WTC11 (cell line): ENCODE results near the gene UMOD. TPM values are rescaled to one million over a fixed set of nuclear protein-coding genes. Genes with fewer than 3 reads are reported as not detected.

Experiments used
- ATAC-seq: fragments of 200-7000 bp; cut with Tn5 transposase; 2 replicates; pipeline ENCODE4 v1.10.0; 2021; ENCODE audit warnings: mild to moderate bottlenecking, moderate library complexity
- CTCF ChIA-PET: fragments of 300-600 bp; sonication (Branson Sonifier 250); formaldehyde crosslinking; loops from one replicate; lab custom pipeline; 2021; ENCODE audit warnings: antibody characterized with exemption; lab: Charles Lee
- POLR2A ChIA-PET: fragments of 350-600 bp; sonication (Branson Sonifier 250); formaldehyde crosslinking; loops from one replicate; lab custom pipeline; 2021; ENCODE audit warnings: antibody characterized with exemption; lab: Charles Lee
- DNase-seq: peaks from one replicate; pipeline ENCODE4 v3.0.0; 2021; ENCODE audit warnings: low spot score
- H3K27ac Mint-ChIP-seq: 2 replicates; pipeline ENCODE4 v1.8.0; 2021; ENCODE audit warnings: mixed read lengths
- H3K27me3 Mint-ChIP-seq: 2 replicates; pipeline ENCODE4 v1.8.0; 2021; ENCODE audit warnings: low read depth, mild to moderate bottlenecking, moderate library complexity, mixed read lengths
- H3K36me3 Mint-ChIP-seq: 2 replicates; pipeline ENCODE4 v1.8.0; 2021; ENCODE audit warnings: mixed read lengths
- H3K4me1 Mint-ChIP-seq: 2 replicates; pipeline ENCODE4 v1.8.0; 2022; ENCODE audit warnings: mixed read lengths
- H3K4me3 Mint-ChIP-seq: 2 replicates; pipeline ENCODE4 v1.8.0; 2021; ENCODE audit warnings: mild to moderate bottlenecking, moderate library complexity, mixed read lengths
- H3K9me3 Mint-ChIP-seq: 2 replicates; pipeline ENCODE4 v1.8.0; 2021; ENCODE audit warnings: mixed read lengths
- CREM ChIP-seq: sonication (generic); formaldehyde crosslinking; IDR thresholded peaks from 2 replicates; pipeline ENCODE4 v1.8.1; 2022; ENCODE audit warnings: mild to moderate bottlenecking, missing genetic modification reagents, moderate library complexity
- ELF4 ChIP-seq: sonication (generic); formaldehyde crosslinking; IDR thresholded peaks from 2 replicates; pipeline ENCODE4 v1.8.1; 2022; ENCODE audit warnings: low read depth, mild to moderate bottlenecking, moderate library complexity, missing genetic modification reagents
- ETV6 ChIP-seq: sonication (generic); formaldehyde crosslinking; IDR thresholded peaks from 2 replicates; pipeline ENCODE4 v1.8.1; 2022; ENCODE audit warnings: mild to moderate bottlenecking, missing genetic modification reagents
- GABPB1 ChIP-seq: sonication (generic); formaldehyde crosslinking; IDR thresholded peaks from 2 replicates; pipeline ENCODE4 v1.8.1; 2023; ENCODE audit warnings: mild to moderate bottlenecking, missing genetic modification reagents
- GRHL2 ChIP-seq: fragments of 250-450 bp; sonication (Bioruptor Pico); IDR thresholded peaks from 2 replicates; pipeline ENCODE4 v1.8.0; 2022; ENCODE audit warnings: mild to moderate bottlenecking, moderate library complexity; ENCODE audit not compliant: insufficient replicate concordance, severe bottlenecking
- IRF2 ChIP-seq: sonication (generic); formaldehyde crosslinking; IDR thresholded peaks from 2 replicates; pipeline ENCODE4 v1.8.0; 2022; ENCODE audit warnings: low read depth, missing genetic modification reagents, borderline replicate concordance
- NFYB ChIP-seq: sonication (generic); formaldehyde crosslinking; conservative IDR thresholded peaks from 2 replicates; pipeline ENCODE4 v1.8.0; 2022; ENCODE audit warnings: low read depth, missing genetic modification reagents
- NR3C1 ChIP-seq: sonication (generic); formaldehyde crosslinking; conservative IDR thresholded peaks from 2 replicates; pipeline ENCODE4 v1.8.1; 2023; ENCODE audit warnings: low read depth, mild to moderate bottlenecking, missing genetic modification reagents
- RELA ChIP-seq: sonication (generic); formaldehyde crosslinking; IDR thresholded peaks from 2 replicates; pipeline ENCODE4 v1.8.1; 2022; ENCODE audit warnings: missing genetic modification reagents, mild to moderate bottlenecking, borderline replicate concordance
- SMAD4 ChIP-seq: sonication (generic); formaldehyde crosslinking; IDR thresholded peaks from 2 replicates; pipeline ENCODE4 v1.8.0; 2022; ENCODE audit warnings: mild to moderate bottlenecking, missing genetic modification reagents
- SOX15 ChIP-seq: fragments of 250-450 bp; sonication (Bioruptor Pico); IDR thresholded peaks from 2 replicates; pipeline ENCODE4 v1.9.0; 2021; ENCODE audit warnings: mild to moderate bottlenecking
- TEAD1 ChIP-seq: sonication (generic); formaldehyde crosslinking; IDR thresholded peaks from 2 replicates; pipeline ENCODE4 v1.8.0; 2022; ENCODE audit warnings: mild to moderate bottlenecking, missing genetic modification reagents
- TEAD4 ChIP-seq: sonication (generic); formaldehyde crosslinking; IDR thresholded peaks from 2 replicates; pipeline ENCODE4 v1.8.0; 2022; ENCODE audit warnings: mild to moderate bottlenecking, missing genetic modification reagents
- ZBTB21 ChIP-seq: sonication (generic); formaldehyde crosslinking; IDR thresholded peaks from 2 replicates; pipeline ENCODE4 v1.8.1; 2023; ENCODE audit warnings: mild to moderate bottlenecking, missing genetic modification reagents, borderline replicate concordance
- ZNF121 ChIP-seq: sonication (generic); formaldehyde crosslinking; IDR thresholded peaks from 2 replicates; pipeline ENCODE4 v1.8.0; 2023; ENCODE audit warnings: missing genetic modification reagents
- ZNF263 ChIP-seq: sonication (generic); formaldehyde crosslinking; IDR thresholded peaks from 2 replicates; pipeline ENCODE4 v1.8.1; 2022; ENCODE audit warnings: low read depth, mild to moderate bottlenecking, moderate library complexity, missing genetic modification reagents
- ZNF416 ChIP-seq: fragments of 250-450 bp; sonication (Bioruptor Pico); IDR thresholded peaks from 2 replicates; pipeline ENCODE4 v1.9.0; 2021; ENCODE audit warnings: mild to moderate bottlenecking, inconsistent platforms
- total RNA-seq: library from RNA; stranded (reverse); gene quantifications from 3 replicates; pipeline ENCODE4 v1.2.3, GENCODE V29; 2021
- TF ChIP-seq, protein P1 (sequence below): sonication (generic); formaldehyde crosslinking; IDR thresholded peaks from 2 replicates; pipeline ENCODE4 v1.8.0; 2023; ENCODE audit warnings: missing genetic modification reagents, mild to moderate bottlenecking, borderline replicate concordance
- TF ChIP-seq, protein P2 (sequence below): sonication (generic); formaldehyde crosslinking; IDR thresholded peaks from 2 replicates; pipeline ENCODE4 v1.8.1; 2023; ENCODE audit warnings: mild to moderate bottlenecking, moderate library complexity, missing genetic modification reagents
- TF ChIP-seq, protein P3 (sequence below): fragments of 250-450 bp; sonication (Bioruptor Pico); IDR thresholded peaks from 2 replicates; pipeline ENCODE4 v1.9.0; 2021; ENCODE audit warnings: mild to moderate bottlenecking
- TF ChIP-seq, protein P4 (sequence below): sonication (generic); formaldehyde crosslinking; IDR thresholded peaks from 2 replicates; pipeline ENCODE4 v1.8.1; 2023; ENCODE audit warnings: mild to moderate bottlenecking, missing genetic modification reagents, moderate library complexity
- TF ChIP-seq, protein P5 (sequence below): sonication (generic); formaldehyde crosslinking; IDR thresholded peaks from 2 replicates; pipeline ENCODE4 v1.8.1; 2022; ENCODE audit warnings: mild to moderate bottlenecking, moderate library complexity, missing genetic modification reagents
- TF ChIP-seq, protein P6 (sequence below): fragments of 250-450 bp; sonication (Bioruptor Pico); IDR thresholded peaks from 2 replicates; pipeline ENCODE4 v2.1.2; 2022; ENCODE audit warnings: mild to moderate bottlenecking, moderate library complexity

The UMOD gene
- total RNA-seq, 1 experiment from 2014 or later: not detected

DNA sequence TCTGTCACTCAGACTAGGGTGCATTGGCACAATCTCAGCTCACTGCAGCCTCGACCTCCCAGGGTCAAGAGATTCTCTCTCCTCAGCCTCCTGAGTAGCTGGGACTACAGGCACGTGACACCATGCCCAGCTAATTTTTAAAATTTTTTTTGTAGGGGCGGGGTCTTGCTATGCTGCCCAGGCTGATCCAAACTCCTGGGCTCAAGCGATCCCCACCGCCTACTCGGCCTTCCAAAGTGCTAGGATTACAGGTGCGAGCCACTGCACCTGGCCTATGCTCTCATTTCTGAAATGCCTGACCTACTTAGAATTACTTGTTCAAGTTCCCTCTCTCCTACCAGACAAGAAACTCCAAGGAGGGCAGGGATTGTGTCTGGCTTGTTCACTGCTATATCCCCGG lies 20.1 kb downstream of the UMOD start:
- Mint-ChIP-seq H3K4me3 (no peak overlapping the region), H3K36me3 (no peaks in the 10 kb centered on the region), H3K27me3 (no peaks in the 10 kb centered on the region), H3K9me3 (no peaks in the 10 kb centered on the region), H3K4me1 (peaks cover 8% of the 10 kb centered on the region; the same call in 1 of the 2 replicates), H3K27ac (no peak overlapping the region)
- DNase-seq (no peak), ATAC-seq (no peak)
- TF ChIP-seq TEAD1 (CRISPR knock-in tag) (no peak), NR3C1 (CRISPR knock-in tag) (no peak), ZNF121 (no peak), SOX15 (CRISPR knock-in tag) (no peak), ZNF263 (CRISPR knock-in tag) (no peak)
- TF ChIP-seq, protein P1, sequence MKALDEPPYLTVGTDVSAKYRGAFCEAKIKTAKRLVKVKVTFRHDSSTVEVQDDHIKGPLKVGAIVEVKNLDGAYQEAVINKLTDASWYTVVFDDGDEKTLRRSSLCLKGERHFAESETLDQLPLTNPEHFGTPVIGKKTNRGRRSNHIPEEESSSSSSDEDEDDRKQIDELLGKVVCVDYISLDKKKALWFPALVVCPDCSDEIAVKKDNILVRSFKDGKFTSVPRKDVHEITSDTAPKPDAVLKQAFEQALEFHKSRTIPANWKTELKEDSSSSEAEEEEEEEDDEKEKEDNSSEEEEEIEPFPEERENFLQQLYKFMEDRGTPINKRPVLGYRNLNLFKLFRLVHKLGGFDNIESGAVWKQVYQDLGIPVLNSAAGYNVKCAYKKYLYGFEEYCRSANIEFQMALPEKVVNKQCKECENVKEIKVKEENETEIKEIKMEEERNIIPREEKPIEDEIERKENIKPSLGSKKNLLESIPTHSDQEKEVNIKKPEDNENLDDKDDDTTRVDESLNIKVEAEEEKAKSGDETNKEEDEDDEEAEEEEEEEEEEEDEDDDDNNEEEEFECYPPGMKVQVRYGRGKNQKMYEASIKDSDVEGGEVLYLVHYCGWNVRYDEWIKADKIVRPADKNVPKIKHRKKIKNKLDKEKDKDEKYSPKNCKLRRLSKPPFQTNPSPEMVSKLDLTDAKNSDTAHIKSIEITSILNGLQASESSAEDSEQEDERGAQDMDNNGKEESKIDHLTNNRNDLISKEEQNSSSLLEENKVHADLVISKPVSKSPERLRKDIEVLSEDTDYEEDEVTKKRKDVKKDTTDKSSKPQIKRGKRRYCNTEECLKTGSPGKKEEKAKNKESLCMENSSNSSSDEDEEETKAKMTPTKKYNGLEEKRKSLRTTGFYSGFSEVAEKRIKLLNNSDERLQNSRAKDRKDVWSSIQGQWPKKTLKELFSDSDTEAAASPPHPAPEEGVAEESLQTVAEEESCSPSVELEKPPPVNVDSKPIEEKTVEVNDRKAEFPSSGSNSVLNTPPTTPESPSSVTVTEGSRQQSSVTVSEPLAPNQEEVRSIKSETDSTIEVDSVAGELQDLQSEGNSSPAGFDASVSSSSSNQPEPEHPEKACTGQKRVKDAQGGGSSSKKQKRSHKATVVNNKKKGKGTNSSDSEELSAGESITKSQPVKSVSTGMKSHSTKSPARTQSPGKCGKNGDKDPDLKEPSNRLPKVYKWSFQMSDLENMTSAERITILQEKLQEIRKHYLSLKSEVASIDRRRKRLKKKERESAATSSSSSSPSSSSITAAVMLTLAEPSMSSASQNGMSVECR (CRISPR knock-in tag): no peak
- POLR2A ChIA-PET: no interaction called here
- CTCF ChIA-PET: interaction anchor here (1.8 kb wide), 1 partner anchor 425 kb away, joined by 5 read pairs; no protein-coding TSS in a partner anchor

DNA sequence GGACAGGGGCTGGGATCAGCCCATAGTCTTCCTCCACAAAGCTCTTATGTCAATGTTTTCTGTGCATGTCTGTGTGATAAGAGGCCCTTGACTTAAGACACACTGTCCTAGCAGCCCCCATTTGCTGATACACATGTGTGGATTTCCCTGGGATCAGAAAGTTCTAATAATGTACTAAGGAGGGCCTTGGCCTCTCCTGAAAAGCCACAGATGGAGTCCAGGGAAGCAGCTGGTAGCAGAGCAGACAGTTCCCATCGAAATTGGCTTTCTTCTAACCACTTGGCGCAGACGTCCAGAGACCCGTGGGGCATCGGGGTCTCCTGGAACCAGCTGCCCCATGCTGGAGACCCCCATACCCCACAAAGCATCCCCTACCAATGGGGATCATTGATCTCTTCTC lies 20.9 kb downstream of the UMOD start:
- ChIA-PET CTCF (interaction anchor here (0.5 to 1.8 kb wide), 4 partner anchors 18 to 424 kb away, joined by 3 to 5 read pairs (median 4); no protein-coding TSS in a partner anchor), POLR2A (no interaction called here)
- Mint-ChIP-seq H3K4me3 (no peak overlapping the region), H3K27me3 (no peaks in the 10 kb centered on the region), H3K27ac (no peak overlapping the region), H3K4me1 (0 out of 2 replicates have a peak, but pooled peaks cover 3% of the 10 kb centered on the region), H3K9me3 (no peaks in the 10 kb centered on the region), H3K36me3 (no peaks in the 10 kb centered on the region)
- no peak for DNase-seq
- TF ChIP-seq NFYB (CRISPR knock-in tag) (no peak), SMAD4 (no peak), TEAD1 (CRISPR knock-in tag) (no peak), CREM (CRISPR knock-in tag) (no peak), GABPB1 (no peak), ELF4 (CRISPR knock-in tag) (no peak), ZNF416 (CRISPR knock-in tag) (no peak), TEAD4 (CRISPR knock-in tag) (no peak), ETV6 (CRISPR knock-in tag) (no peak), ZNF263 (CRISPR knock-in tag) (no peak), IRF2 (CRISPR knock-in tag) (no peak), GRHL2 (CRISPR knock-in tag) (no peak), RELA (CRISPR knock-in tag) (no peak), ZBTB21 (CRISPR knock-in tag) (no peak)
- TF ChIP-seq, protein P2, sequence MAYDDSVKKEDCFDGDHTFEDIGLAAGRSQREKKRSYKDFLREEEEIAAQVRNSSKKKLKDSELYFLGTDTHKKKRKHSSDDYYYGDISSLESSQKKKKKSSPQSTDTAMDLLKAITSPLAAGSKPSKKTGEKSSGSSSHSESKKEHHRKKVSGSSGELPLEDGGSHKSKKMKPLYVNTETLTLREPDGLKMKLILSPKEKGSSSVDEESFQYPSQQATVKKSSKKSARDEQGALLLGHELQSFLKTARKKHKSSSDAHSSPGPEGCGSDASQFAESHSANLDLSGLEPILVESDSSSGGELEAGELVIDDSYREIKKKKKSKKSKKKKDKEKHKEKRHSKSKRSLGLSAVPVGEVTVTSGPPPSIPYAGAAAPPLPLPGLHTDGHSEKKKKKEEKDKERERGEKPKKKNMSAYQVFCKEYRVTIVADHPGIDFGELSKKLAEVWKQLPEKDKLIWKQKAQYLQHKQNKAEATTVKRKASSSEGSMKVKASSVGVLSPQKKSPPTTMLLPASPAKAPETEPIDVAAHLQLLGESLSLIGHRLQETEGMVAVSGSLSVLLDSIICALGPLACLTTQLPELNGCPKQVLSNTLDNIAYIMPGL (CRISPR knock-in tag): no peak
- TF ChIP-seq, protein P3, sequence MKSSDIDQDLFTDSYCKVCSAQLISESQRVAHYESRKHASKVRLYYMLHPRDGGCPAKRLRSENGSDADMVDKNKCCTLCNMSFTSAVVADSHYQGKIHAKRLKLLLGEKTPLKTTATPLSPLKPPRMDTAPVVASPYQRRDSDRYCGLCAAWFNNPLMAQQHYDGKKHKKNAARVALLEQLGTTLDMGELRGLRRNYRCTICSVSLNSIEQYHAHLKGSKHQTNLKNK (CRISPR knock-in tag): no peak
- TF ChIP-seq, protein P4, sequence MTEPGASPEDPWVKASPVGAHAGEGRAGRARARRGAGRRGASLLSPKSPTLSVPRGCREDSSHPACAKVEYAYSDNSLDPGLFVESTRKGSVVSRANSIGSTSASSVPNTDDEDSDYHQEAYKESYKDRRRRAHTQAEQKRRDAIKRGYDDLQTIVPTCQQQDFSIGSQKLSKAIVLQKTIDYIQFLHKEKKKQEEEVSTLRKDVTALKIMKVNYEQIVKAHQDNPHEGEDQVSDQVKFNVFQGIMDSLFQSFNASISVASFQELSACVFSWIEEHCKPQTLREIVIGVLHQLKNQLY (CRISPR knock-in tag): no peak
- TF ChIP-seq, protein P5, sequence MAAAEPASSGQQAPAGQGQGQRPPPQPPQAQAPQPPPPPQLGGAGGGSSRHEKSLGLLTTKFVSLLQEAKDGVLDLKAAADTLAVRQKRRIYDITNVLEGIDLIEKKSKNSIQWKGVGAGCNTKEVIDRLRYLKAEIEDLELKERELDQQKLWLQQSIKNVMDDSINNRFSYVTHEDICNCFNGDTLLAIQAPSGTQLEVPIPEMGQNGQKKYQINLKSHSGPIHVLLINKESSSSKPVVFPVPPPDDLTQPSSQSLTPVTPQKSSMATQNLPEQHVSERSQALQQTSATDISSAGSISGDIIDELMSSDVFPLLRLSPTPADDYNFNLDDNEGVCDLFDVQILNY: no peak
- TF ChIP-seq, protein P6, sequence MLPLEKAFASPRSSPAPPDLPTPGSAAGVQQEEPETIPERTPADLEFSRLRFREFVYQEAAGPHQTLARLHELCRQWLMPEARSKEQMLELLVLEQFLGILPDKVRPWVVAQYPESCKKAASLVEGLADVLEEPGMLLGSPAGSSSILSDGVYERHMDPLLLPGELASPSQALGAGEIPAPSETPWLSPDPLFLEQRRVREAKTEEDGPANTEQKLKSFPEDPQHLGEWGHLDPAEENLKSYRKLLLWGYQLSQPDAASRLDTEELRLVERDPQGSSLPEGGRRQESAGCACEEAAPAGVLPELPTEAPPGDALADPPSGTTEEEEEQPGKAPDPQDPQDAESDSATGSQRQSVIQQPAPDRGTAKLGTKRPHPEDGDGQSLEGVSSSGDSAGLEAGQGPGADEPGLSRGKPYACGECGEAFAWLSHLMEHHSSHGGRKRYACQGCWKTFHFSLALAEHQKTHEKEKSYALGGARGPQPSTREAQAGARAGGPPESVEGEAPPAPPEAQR (CRISPR knock-in tag): no peak
- no peak for ATAC-seq
